NCI-H1105 (cell line): ENCODE results near the gene WIPF2.
"Not testable (repeated sequence)": the region's sequence is repeated elsewhere in the genome, so short reads cannot be mapped to it uniquely, and the experiment has no call there.

Experiments used
- DNase-seq: peaks from one replicate; lab custom pipeline; 2025; lab: John Stamatoyannopoulos, UW

The WIPF2 gene

DNA sequence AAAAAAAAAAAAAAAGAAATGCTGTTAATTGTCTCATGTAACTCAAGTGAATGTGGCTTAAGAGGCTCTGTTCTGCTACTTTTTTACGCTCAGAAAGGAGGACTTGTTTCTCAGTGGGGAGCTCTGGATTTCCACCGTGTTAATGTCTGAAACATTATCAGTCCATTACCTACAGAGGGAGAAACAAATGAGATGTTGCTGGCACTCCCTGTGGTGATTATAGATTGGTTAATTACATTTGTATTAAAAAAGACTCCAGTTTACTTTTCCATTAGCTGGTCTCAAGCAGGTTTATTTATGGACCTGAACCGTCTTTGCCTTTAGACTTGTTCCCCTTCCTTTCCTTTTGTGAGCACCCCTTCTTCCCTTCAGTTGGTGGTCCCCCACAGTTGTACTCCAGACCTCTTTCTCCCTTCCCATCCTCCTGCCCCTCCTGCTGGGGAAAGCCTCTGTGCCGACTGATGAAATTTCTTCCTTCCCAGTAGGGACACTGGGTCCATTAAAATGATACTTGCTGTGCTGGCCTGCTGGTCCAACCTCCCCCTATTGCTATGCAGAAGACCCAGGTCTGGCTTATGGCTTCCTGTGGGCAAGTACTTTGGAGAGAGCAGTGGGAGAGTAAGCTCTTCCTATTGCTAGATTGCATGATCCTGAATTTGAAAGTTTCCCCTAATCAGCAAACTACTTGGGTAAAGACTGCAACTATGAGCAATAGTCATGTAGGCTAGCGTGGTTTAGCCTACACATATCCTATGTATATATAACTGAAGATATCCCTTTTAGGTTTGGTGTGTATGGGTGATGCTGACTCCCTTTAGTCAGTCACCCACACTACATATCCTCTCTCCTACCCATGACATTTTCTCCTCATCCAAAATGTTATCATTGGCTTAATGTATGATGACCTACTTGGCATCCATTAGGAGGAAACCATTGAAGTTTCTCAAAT, 76.7 kb downstream of the WIPF2 start:
- no peak for DNase-seq

DNA sequence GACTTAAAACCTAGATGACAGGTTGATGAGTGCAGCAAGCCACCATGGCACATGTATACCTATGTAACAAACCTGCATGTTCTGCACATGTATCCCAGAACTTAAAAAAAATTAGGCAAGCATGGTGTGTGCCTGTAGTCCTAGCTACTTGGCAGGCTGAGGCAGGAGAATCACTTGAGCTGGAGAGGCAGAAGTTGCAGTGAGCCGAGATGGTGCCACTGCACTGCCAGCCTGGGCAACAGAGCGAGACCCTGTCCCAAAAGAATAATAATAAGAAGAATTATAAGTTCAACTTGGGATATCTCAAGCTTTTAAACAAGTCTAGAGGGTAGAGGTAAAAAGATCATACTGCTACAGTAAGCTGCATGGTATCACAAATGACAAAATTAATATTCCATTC, 78.4 kb downstream of the WIPF2 start:
- DNase-seq = no peak

DNA sequence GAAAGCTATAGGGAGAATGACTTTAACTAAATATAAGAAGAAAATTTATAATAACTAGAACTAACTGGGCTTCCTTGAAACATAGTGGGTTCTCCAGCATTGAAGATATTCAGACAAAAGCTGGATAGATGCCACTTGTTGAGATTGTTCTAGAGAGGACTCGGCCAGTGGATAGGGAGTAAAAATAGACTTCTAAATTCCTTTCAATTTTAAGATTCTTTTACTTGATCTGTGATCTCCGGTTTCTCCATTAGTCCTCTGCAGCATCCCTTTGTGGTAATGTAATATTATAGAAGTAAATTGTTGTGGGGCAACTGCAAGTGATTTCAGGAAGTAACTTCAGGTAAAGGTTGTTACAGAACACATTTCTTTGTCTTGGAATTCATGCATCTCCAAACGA, 79.6 kb downstream of the WIPF2 start:
- no peak for DNase-seq

DNA sequence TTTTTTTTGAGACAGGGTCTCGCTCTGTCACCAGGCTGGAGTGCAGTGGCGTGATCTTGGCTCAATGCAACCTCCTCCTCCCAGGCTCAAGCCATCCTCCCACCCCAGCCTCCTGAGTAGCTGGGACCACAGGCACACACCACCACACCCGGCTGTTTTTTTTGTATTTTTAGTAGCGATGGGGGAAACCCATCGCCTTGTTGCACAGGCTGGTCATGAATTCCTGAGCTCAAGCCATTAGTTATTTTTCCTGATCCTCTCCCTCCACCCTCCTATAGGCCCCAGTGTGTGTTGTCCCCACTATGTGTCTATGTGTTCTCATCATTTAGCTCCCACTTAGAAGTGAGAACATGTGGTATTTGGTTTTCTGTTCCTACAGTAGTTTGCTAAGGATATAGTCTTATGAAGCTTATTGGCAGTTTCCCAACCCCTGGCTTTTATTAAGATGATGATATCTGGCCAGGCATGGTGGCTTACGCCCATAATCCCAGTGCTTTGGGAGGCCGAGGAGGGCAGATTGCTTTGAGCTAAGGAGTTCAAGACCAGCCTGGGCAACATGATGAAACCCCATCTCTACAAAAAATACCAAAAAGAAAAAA, 80.2 kb downstream of the WIPF2 start:
- not testable (repeated sequence) for DNase-seq

DNA sequence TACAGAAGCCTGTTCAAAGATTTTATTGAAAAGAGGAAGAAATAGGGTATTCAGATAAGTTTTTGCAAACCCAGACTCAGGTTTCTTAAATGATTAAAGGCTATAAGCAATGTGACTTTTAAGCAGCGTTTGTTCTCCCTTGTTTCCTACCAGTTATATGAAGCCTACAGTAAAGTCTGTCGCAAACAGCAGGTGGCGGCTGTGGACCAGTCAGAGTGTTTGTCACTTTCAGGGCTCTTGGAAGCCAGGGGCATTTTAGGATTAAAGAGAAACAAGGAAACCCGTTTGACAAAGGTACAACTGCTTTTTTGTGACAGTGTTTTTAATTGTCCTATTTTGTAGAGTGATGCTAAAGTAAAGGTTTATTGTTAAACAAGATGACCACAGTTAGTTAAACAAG, 82.2 kb downstream of the WIPF2 start:
- DNase-seq = no peak

DNA sequence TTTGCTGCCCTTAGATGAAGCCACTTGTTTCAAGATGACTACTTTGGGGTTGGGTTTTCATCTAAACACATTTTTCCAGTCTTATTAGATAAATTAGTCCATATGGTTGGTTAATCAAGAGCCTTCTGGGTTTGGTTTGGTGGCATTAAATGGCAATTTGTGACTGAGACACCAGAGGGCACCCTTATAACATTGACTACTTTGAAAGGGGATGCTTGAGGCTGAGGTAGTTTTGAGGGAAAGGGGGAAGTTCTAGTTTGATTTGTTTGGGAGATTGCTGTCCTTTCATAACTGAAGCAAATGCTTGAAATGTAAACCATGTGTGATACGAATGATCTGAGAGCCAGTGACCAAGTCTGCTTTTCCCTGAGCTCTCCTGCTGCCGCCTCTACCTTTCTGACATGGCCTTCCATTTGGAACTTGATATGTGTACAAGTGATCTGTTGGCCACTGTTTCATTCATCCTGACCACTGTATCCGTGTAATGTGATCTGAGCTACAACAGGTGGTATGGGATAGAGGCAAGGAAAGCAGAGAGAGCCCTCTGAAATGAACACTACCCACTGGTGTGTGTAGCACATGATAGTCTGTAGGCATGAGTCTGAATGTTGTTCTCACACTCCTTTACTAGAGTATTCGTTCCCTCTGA, 84.0 kb downstream of the WIPF2 start:
- no peak for DNase-seq

DNA sequence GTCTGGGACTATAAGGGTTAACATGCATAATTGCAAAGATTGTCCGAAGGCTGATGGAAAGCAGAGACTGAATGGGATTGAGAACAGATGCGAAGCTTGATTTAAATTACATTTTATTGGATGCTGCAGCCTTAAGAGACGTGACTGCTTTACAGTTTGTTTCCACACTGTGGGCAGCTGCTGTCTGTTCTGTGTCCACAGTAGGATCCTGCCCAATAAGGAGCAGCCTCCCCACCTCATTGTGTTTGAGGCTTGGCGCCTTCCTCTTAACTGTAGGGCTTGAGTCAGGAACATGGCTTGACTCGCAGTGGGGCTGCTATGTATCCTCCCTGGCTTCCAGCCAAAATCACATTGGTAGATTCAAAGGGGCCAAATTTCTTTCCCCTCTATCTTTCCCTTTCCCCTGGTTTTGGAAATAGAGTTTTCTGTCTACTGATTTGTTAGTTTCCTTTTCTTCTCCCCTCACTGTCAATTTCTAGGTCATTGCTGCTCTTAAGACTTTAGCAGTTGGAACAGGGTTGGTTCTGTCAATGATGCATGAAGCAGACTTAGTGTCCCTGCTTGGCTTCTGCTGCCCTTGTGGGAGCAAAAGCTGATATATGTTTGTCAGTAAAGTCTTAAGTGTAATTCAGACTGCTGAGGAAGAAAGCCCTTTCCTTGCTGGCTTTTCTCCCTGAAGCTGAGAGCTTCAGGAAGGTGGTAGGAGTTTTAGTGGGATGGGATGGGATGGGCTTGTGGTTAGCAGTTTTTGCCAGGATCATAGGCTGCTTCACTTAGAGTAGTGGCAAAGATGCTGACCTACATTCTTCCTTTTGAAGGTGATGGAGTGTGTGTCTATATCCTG, 84.8 kb downstream of the WIPF2 start:
- DNase-seq = no peak

DNA sequence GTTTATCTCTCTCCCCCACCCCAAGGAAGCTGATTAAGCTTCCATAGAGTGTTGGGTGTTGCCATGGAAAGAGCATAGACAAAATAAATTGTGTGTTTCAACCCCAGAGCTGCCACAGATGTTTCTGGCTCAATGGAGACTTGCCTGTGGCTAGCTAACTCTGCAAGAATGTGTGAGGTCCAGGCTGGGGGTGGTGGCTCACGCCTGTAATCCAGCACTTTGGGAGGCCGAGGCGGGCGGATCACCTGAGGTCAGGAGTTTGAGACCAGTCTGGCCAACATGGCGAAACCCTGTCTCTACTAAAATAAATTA, 85.4 kb downstream of the WIPF2 start:
- not testable (repeated sequence) for DNase-seq

DNA sequence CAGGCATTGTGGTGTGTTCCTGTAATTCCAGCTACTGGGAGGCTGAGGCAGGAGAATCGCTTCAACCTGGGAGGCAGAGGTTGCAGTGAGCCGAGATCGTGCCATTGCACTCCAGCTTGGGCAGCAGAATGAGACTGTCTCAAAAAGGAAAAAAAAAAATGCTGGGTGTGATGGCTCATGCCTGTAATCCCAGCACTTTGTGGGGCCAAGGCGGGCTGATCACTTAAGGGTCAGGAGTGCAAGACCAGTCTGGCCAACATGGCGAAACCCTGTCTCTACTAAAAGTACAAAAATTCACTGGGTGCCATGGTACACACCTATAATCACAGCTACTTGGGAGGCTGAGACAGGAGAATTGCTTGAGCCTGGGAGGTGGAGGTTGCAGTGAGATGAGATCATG, 85.8 kb downstream of the WIPF2 start:
- DNase-seq = not testable (repeated sequence)

DNA sequence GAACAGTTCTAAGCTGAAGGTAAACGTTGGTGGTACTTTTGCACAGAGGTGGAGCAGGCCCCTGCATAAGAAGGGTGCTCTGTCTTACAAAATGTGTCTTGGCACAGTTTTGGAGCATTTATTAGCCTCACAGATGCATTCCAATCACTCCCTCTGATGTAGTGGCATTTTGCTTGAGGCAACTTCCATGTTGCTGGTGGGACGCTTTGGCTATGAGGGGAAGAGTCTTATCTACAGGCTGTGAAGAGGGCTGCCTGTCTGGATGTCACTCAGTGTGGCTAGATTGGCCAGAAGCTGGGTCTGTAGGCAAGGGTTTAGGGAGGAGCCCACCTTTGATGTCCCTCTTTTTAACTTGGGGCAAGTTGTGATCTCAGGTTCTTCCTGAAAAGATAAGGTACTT, 87.3 kb downstream of the WIPF2 start:
- no peak for DNase-seq

DNA sequence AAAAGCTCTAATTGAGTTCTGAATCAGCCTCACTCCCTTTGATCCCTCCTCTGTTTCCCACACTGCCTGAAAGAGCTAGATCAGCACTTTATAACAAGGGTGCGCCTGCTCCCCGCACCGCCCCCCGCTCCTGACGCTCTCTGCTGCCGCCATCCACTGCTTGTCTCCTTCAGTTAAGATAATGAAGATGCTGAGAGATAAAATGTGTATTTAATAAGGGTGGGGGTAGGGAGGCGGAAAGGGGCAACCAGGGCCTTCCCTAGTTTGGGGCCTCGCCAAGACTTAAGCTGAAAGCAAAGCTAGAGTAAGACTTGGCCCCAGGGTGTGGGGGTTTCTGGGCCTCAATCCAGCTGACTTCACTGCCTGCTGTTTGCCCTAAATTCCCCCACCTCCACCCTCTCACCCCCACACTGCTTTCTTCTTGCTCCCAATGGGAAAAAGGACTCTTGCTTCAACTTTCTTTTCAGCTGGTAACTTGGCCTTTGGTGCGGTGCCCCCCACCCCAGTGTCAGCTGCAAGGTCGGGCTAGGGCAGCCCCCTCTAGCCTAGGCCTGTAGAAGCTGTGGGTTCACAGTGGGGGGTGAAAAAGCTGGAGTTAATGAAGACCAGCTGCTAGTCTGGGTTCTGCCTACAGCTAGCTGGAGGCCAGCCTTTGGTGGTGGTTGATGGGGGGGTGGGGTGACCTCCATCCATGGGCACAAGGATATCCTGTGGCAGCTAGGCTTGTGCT, 88.1 kb downstream of the WIPF2 start:
- DNase-seq = peak; percentile 53

DNA sequence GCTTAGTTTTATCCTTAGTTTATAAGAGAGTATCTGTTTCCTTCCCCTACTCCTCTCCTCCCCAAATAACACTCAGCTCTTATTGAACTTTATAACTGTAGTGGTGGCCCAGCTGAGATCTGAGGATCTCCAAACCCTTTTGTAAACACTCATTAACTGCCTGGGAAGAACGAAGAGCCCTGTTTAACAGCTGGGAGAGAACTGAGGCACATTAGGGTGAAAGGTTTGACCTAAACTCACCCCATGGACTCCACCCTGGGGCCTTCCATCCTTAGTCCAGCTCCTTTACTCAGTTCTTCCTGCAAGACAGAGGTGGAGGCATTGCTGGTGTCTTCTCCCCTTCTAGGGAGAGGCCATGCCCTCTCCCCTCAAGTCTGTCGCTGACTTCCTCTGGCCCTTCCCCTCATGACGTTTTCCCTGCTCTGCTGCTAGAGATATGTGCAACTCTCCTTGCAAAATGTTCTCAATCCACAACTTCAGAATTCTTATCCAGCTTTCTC, 88.7 kb downstream of the WIPF2 start:
- DNase-seq = no peak

DNA sequence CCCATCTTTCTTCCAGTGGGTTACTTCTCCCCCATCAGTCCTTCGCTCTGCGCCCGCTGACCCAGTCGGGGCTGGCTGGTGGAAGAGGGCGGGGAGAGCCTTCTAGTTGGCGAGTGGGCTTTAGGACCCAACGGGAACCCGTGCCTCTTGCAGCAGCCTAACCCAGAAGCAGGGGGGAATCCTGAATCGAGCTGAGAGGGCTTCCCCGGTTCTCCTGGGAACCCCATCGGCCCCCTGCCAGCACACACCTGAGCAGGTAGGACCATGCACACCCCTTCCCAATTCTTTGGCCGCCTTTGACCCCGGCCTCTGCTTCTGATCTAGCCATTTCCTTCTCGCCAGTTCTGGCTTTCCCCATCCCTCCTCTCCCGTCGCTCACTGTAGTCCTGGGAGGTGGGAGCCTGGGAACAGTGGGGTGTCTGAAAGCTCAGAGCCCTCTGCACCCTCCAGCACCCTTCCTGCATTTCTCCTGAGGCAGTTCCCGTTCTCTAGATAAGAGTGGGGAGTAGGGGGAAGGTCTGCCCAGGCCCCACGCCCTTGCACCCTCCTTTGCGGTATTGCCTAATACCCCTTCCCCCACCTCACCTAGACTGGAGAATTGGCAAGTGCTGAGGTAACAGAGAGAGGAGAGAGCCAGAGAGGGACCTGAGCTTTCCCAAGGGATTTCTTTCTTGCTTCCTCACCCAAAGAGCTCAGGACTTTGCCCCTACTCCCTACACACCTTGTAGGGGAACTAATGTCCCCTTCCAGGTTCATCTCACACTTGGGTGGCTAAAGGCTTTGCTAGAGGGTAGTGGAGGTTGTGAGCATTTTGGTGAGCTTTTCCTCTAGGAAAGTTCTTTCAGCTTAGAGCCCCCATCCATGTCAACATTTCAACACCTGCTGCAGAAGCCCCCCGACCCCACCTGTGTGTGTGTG, 90.2 kb downstream of the WIPF2 start, which contains the start of gene RARA:
Gene RARA, plus strand, starts transcription at position 150 of the 918 bp plus-strand sequence. CDS start 22,039 bp downstream, outside the sequence.
- DNase-seq = no peak

DNA sequence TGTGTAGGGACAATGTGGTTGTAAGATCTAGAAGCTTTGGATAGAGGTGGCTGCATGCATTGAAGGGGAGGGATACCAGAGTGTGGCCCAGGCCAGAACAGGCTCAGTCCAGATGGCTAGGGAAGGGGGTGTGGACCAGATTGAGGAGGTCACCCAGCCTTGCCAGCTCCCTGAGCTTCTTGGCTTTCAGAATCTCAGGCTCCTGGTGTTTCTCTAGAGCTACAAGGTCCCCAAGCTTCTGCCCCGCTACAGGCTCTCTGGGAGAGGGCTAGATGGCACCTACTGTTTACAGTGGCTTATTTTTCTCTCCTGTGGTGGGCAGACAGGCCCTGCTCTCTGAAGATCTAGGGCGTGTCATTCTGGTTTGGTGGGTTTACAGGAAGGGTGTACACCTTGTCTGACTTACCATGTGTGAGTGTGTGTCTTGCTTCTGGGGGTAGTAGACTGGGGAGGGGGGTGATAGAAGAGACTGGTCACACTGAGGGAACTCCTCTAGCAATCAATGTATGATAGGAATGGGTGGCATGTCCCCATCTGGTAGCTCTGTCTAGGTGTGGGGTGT, 90.9 kb downstream of the WIPF2 start:
- no peak for DNase-seq

DNA sequence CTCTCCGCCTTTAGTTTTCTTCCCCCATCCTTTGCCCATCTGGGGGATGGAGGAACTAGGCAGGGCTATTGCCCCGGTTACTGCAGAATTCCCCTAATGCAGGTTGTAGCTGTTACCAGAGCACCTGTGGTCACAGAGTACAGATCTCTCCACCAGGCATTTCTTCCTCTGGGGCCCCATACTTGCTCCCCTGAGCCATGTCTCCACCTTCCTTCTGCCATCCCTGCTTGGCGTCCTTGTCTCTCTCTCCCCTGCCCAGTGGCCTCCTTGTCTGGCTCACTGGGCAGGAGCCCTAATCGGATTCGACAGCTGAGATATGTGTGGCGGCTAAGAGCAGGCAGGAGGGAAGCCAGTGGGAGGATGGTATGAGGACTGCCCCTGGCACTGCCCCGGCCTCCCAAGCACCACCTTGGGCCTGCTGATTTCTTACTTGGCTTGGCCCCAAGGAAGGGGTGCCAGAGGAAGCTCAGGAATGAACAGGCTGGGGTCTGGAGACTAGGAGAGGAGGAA, 91.8 kb downstream of the WIPF2 start:
- DNase-seq = no peak

DNA sequence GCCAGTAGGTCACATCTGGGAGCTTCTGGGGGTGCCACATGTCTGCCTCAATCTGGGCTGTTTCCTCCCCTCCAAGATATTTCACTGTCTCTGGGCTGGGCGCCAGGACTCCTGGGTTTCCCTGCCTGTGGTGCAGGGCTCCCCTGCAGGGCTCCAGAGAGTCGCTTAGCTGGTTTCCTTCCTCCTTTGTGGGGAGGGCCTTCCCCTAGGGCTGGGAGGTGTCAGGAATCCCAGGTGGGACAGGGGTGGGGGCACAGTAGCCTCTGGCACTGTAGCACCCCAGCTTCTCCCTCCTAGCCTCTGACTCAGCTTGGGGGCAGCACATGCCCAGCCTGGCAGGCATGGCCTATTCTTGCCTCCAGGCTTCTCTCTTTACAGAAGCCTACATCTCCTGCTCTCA, 92.5 kb downstream of the WIPF2 start:
- no peak for DNase-seq

DNA sequence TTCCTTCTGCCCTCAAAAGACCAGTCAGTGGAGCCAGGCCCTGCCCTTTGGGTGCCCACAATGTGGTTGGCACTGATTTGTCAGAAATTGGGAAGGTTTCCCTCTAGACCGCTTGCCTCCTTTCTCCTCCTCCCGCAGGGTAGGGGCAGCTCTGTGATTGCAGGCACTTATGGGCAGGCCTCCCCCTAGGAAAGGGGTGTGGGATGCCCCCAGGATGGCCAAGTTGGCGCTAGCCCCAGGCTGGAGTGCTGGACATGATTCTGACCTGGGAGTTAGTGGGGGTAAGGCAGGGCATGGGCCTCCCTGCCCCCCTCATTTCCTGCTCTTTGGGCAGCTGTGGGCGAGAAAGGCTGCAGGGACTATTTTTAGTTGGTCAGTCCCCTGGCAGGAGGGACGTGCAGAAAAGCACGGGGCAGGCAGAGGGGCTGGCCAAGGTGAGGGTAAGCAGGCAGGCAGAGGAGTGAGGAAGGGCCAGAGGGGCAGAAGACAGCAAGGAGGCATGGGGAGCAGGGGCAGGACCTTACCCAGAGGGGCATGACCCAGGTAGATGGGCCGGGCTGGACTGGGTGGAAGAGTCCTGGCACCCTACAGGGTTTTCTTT, 93.1 kb downstream of the WIPF2 start:
- DNase-seq = no peak

DNA sequence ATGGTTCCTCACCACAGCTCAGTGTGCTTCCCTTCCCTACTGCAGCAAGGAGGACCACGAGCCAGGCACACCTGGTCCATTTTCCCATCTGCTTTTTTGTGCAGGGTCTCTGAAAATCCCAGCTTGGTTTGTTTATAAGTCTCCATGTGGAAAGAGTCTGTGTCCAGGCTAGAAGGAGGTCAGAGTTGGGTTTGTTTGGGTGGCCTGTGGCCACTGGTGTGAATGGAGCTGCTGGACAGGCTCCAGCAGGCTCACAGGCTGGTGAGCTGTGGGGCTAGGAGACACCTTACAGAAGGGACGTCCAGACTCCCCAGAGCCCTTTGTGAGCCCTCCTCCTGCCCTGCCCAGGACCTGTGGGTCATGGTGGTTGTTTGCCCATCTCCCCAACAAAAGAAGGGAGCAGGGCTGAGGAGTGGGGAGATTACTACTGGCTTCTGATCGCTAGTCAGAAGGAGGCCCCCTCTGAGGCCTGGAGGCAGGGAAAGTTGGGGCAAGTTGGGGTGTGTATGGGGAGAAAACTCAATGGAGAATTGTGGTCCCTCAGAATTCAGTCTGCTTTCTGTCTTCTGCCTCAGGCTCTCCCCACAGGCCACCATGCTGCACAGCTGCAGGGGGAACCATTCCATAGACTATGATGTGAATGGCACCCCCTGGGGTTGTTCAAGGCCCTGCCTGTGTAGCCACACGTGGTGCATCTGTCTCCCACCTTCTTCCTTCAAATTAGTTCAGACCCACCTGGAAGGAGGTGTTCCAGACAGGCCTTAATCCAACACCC, 94.0 kb downstream of the WIPF2 start:
- DNase-seq = no peak
